Urinary bladder (tissue), 4 donors: ENCODE data around the gene ZFYVE28. TPM values are rescaled to one million over a fixed set of nuclear protein-coding genes. Genes with fewer than 3 reads are reported as not detected.
"Not testable (repeated sequence)": the region's sequence is repeated elsewhere in the genome, so short reads cannot be mapped to it uniquely, and the experiment has no call there.

Source experiments
- DNase-seq: peaks from one replicate; pipeline ENCODE4 v3.0.0-alpha.2; 2015; ENCODE audit errors: extremely low spot score
- H3K27ac ChIP-seq: one replicate; pipeline ENCODE4 v1.5.1; 2013; ENCODE audit warnings: low read depth, mild to moderate bottlenecking, moderate library complexity
- H3K36me3 ChIP-seq: one replicate; pipeline ENCODE4 v1.6.1; 2013; ENCODE audit warnings: mild to moderate bottlenecking, moderate library complexity; ENCODE audit not compliant: insufficient read depth
- H3K4me1 ChIP-seq: one replicate; pipeline ENCODE4 v1.6.1; 2013; ENCODE audit warnings: mild to moderate bottlenecking, moderate library complexity; ENCODE audit not compliant: insufficient read depth
- H3K4me3 ChIP-seq: one replicate; pipeline ENCODE4 v1.5.1; 2013; ENCODE audit warnings: low read depth, low read length
- WGBS: extraction: QIAGEN DNeasy Blood & Tissue Kit; methylation state at CpG from one replicate; pipeline ENCODE4 v1.1.7; 2013; 5-methylcytosine and 5-hydroxymethylcytosine counted together
- polyA plus RNA-seq: library from polyadenylated mRNA; stranded (reverse); fragments of 200-250 nt; gene quantifications from one replicate; pipeline ENCODE4 v1.2.3, GENCODE V29; 2013
- total RNA-seq: library from RNA; depleted of rRNA; stranded (reverse); fragments of >200 nt; gene quantifications from one replicate; pipeline ENCODE4 v1.2.3, GENCODE V29; 2014
- donor health status: healthy with polysubstance abuse.
- donor health status: healthy.

The ZFYVE28 gene
- total RNA-seq (6.3 TPM), polyA plus RNA-seq (8.4 TPM)

GRCh38 chr4:2417765-2418649 lies at the start of gene ZFYVE28:
Gene ZFYVE28 (minus strand): TSS chr4:2418645. CDS start chr4:2418323, 322 bp downstream.
- no peak for DNase-seq

GRCh38 chr4:2465544-2465943 lies 47.1 kb upstream of the ZFYVE28 start:
- H3K4me1 ChIP-seq, H3K27ac ChIP-seq, DNase-seq, H3K4me3 ChIP-seq, H3K36me3 ChIP-seq: not testable (repeated sequence)

More at GRCh38 chr4:2417765-2418649, at the start of gene ZFYVE28:
- H3K27ac ChIP-seq: peak within 1 kb of the TSS; percentile 16
- under 1% methylated on average over 90 of the region's 90 CpGs for WGBS
- H3K36me3 ChIP-seq: no peaks in the 10 kb centered on the region
- peak within 1 kb of the TSS; percentile 71 for H3K4me3 ChIP-seq
- H3K4me1 ChIP-seq: no peaks in the 10 kb centered on the region

GRCh38 chr4:2465032-2465431 lies 46.6 kb upstream of the ZFYVE28 start:
- DNase-seq: no peak
- H3K4me1 ChIP-seq: no peaks in the 10 kb centered on the region
- WGBS: 87% methylated on average over 6 of the region's 6 CpGs
- no peak overlapping the region for H3K27ac ChIP-seq
- H3K4me3 ChIP-seq: no peak overlapping the region
- H3K36me3 ChIP-seq: no peaks in the 10 kb centered on the region

GRCh38 chr4:2462992-2463762 lies 44.7 kb upstream of the ZFYVE28 start:
- Histone ChIP-seq H3K27ac (no peak overlapping the region), H3K4me1 (no peaks in the 10 kb centered on the region)
- 26% methylated on average over 35 of the region's 35 CpGs for WGBS

GRCh38 chr4:2462218-2462991 lies 44.0 kb upstream of the ZFYVE28 start:
- no peak overlapping the region for H3K27ac ChIP-seq
- H3K4me3 ChIP-seq: peak overlapping the region; percentile 48
- H3K4me1 ChIP-seq: no peaks in the 10 kb centered on the region
- no peak for DNase-seq
- WGBS: 4% methylated on average over 98 of the region's 99 CpGs
- H3K36me3 ChIP-seq: no peaks in the 10 kb centered on the region

More at GRCh38 chr4:2462992-2463762, 44.7 kb upstream of the ZFYVE28 start:
- no peak for DNase-seq
- H3K4me3 ChIP-seq: peak overlapping the region; percentile 48
- no peaks in the 10 kb centered on the region for H3K36me3 ChIP-seq

GRCh38 chr4:2461246-2461960 lies 43.0 kb upstream of the ZFYVE28 start:
- Histone ChIP-seq H3K27ac (no peak overlapping the region), H3K36me3 (no peaks in the 10 kb centered on the region), H3K4me3 (no peak overlapping the region), H3K4me1 (no peaks in the 10 kb centered on the region)
- 87% methylated on average over 15 of the region's 15 CpGs for WGBS
- no peak for DNase-seq

- no peak for DNase-seq
- Histone ChIP-seq H3K36me3 (no peaks in the 10 kb centered on the region), H3K27ac (no peak overlapping the region), H3K4me1 (no peaks in the 10 kb centered on the region), H3K4me3 (no peak overlapping the region)
- 90% methylated on average over 19 of the region's 19 CpGs for WGBS
These were observed 41.3 kb upstream of the ZFYVE28 start for GRCh38 chr4:2459589-2460349.

- no peak for DNase-seq
- no peaks in the 10 kb centered on the region for H3K4me1 ChIP-seq
- no peak overlapping the region for H3K4me3 ChIP-seq
- 81% methylated on average over 38 of the region's 38 CpGs for WGBS
- H3K27ac ChIP-seq: no peak overlapping the region
- no peaks in the 10 kb centered on the region for H3K36me3 ChIP-seq
These were observed 40.4 kb upstream of the ZFYVE28 start for GRCh38 chr4:2458546-2459491.

GRCh38 chr4:2457481-2458295 lies 39.2 kb upstream of the ZFYVE28 start:
- no peak overlapping the region for H3K4me3 ChIP-seq
- no peaks in the 10 kb centered on the region for H3K4me1 ChIP-seq
- no peak overlapping the region for H3K27ac ChIP-seq
- no peaks in the 10 kb centered on the region for H3K36me3 ChIP-seq
- 80% methylated on average over 24 of the region's 24 CpGs for whole genome bisulfite sequencing
- no peak for DNase-seq

- H3K4me3 ChIP-seq: no peak overlapping the region
- WGBS: 80% methylated on average over 25 of the region's 25 CpGs
- H3K36me3 ChIP-seq: no peaks in the 10 kb centered on the region
- no peak for DNase-seq
- H3K27ac ChIP-seq: no peak overlapping the region
- no peaks in the 10 kb centered on the region for H3K4me1 ChIP-seq
These were observed 33.7 kb upstream of the ZFYVE28 start for GRCh38 chr4:2451821-2452785.
